BE2C (cell line): Measurements from ENCODE around the gene FGL2.

Experiments used
- DNase-seq: peaks from one replicate; pipeline ENCODE4 v3.0.0-alpha.2; 2020
- H3K27me3 ChIP-seq: fragments of 250-450 bp; sonication (Bioruptor Pico); 2 replicates; pipeline ENCODE4 v1.5.1; 2020; ENCODE audit warnings: mild to moderate bottlenecking
- H3K36me3 ChIP-seq: fragments of 250-450 bp; sonication (Bioruptor Pico); 2 replicates; pipeline ENCODE4 v1.5.1; 2020; ENCODE audit warnings: mild to moderate bottlenecking
- H3K4me1 ChIP-seq: fragments of 250-450 bp; sonication (Bioruptor Pico); 2 replicates; pipeline ENCODE4 v1.5.1; 2020
- H3K4me3 ChIP-seq: 2 replicates; pipeline ENCODE4 v1.5.1; 2011; ENCODE audit warnings: low read depth, low read length
- H3K9me3 ChIP-seq: fragments of 250-450 bp; sonication (Bioruptor Pico); 2 replicates; pipeline ENCODE4 v1.5.1; 2020
- TF ChIP-seq, protein P1 (sequence below): IDR thresholded peaks from 2 replicates; pipeline ENCODE4 v1.5.1; 2012; ENCODE audit warnings: mild to moderate bottlenecking, low read depth, low read length

Gene FGL2

DNA sequence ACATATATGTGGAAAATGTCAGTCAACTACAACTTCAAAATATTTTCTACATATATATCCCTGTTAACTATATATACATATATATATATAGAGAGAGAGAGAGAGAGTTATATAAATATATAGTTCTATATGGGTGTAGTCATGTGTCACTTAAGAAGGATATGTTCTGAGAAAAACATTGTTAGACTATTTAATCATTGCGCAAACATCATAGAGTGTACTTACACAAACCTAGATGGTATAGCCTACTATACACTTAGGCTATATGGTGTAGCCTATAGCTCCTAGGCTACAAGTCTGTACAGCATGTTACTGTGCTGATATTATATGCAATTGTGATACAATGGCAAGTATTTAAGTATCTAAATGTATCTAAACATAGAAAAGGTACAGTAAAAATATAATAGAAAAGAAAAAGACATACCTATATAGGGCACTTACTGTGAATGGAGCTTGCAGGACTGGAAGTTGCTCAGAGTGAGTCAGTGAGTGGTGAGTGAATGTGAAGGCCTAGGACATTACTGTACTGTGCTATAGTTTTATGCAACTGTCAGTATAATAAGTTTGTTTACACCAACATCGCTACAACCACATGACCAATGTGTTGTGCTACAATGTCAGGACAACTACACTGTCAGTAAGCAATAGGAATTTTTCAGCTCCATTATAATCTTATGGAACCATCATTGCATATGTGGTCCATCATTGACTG lies 18.0 kb upstream of the FGL2 start:
- DNase-seq = no peak
- TF ChIP-seq, protein P1, sequence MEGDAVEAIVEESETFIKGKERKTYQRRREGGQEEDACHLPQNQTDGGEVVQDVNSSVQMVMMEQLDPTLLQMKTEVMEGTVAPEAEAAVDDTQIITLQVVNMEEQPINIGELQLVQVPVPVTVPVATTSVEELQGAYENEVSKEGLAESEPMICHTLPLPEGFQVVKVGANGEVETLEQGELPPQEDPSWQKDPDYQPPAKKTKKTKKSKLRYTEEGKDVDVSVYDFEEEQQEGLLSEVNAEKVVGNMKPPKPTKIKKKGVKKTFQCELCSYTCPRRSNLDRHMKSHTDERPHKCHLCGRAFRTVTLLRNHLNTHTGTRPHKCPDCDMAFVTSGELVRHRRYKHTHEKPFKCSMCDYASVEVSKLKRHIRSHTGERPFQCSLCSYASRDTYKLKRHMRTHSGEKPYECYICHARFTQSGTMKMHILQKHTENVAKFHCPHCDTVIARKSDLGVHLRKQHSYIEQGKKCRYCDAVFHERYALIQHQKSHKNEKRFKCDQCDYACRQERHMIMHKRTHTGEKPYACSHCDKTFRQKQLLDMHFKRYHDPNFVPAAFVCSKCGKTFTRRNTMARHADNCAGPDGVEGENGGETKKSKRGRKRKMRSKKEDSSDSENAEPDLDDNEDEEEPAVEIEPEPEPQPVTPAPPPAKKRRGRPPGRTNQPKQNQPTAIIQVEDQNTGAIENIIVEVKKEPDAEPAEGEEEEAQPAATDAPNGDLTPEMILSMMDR = no peak
- no peaks in the 10 kb centered on the region for H3K36me3 ChIP-seq
- no peak overlapping the region for H3K4me3 ChIP-seq
- H3K9me3 ChIP-seq = no peaks in the 10 kb centered on the region; the same call in 1 of the 2 replicates
- H3K27me3 ChIP-seq = no peaks in the 10 kb centered on the region
- no peaks in the 10 kb centered on the region for H3K4me1 ChIP-seq

DNA sequence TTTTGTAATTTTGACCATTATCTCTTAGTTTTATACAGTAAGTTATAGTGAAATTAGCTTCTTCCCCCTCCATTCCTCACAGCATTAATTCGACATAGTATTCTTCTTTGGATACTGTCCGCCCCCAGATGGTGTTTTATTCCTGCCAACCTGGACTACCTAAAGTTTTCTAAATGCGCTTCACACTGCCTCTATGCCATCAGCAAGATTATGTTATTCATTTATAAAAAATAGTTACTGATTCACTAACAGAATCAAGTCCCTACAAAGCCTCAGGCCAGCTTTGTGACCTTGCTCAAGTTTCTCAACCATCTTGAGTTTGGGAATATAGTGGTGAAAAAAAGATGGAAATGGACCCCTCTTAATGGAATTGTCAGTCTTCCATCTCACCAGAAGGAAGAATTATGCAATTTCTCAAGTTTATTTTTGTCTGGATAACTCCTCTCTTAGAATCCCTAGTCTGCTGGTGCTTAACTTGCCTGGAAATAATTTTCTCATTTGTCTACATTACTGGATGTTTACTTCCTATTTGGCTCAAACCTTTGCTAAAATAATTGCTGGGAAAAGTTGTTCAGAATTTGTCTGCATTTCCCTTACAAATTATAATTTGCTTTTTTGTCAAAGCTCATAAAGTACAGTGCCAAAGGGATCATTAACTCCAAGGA lies 16.7 kb upstream of the FGL2 start:
- Histone ChIP-seq H3K4me3 (no peak overlapping the region), H3K36me3 (no peaks in the 10 kb centered on the region), H3K4me1 (no peaks in the 10 kb centered on the region), H3K27me3 (no peaks in the 10 kb centered on the region), H3K9me3 (no peaks in the 10 kb centered on the region; the same call in 1 of the 2 replicates)
- no peak for DNase-seq
- TF ChIP-seq, protein P1 = no peak

DNA sequence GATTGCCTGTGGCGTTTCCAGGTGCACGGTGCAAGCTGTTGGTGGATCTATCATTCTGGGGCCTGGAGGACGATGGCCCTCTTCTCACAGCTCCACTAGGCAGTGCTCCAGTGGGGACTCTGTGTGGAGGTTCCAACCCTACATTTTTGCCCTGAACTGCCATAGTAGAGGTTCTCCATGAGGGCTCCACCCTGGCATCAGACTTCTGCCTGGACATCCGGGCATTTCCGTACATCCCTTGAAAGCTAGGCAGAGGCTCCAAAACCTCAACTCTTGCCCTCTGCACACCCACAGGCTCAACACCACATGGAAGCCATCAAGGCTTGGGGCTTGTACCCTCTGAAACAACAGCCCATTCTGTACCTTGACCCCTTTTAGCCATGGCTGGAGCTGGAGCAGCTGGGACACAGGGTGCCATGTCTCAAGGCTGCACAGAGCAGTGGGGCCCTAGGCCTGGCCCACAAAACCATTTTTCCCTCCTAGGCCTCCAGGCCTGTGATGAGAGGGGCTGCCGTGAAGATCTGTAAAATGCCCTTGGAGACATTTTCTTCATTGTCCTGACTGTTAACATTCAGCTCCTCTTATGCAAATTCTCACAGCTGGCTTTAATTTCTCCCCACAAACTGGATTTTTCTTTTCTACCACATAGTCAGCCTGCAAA lies 10.0 kb upstream of the FGL2 start:
- H3K9me3 ChIP-seq = no peaks in the 10 kb centered on the region
- no peaks in the 10 kb centered on the region for H3K4me1 ChIP-seq
- no peaks in the 10 kb centered on the region for H3K27me3 ChIP-seq
- TF ChIP-seq, protein P1 = no peak
- DNase-seq = no peak
- no peaks in the 10 kb centered on the region for H3K36me3 ChIP-seq
- no peak overlapping the region for H3K4me3 ChIP-seq

DNA sequence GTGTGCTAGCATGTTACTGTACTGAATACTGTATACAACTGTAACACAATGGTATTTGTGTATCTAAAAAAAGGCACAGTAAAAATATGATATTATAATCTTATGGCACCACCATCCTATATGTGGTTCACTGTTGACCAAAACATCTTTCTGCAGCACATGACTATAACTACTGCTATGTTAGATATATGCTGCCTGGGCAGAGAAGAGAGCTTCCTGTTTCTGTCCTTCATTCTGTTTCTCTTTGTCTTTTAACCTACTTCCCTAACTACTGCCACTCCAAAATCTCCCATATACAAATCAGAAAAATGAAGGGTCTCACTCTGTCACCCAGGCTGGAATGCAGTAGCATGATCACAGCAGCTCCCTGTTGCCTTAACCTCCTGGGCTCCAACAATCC lies 8.8 kb upstream of the FGL2 start:
- TF ChIP-seq, protein P1 = no peak
- H3K9me3 ChIP-seq = no peaks in the 10 kb centered on the region
- H3K27me3 ChIP-seq = no peaks in the 10 kb centered on the region
- H3K4me1 ChIP-seq = no peaks in the 10 kb centered on the region
- no peak for DNase-seq
- H3K36me3 ChIP-seq = no peaks in the 10 kb centered on the region
- H3K4me3 ChIP-seq = no peak overlapping the region

DNA sequence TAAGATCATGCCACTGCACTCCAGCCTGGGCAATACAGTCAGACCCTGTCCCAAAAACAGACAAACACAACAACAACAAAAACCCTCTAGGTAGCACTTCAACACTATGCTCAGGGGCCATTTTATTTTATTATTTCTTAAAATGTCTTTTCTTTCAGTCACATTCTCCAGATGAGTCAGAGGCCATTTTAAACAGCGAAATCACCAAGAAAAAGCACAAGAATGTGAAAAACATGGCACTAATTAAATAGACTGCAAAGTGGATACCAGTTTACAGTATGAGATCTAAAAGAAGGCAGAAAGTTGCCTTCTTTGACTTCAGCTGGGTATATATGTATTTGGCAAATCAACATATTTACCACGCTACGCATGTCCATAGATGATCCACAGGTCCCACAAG lies 6.1 kb upstream of the FGL2 start:
- Histone ChIP-seq H3K27me3 (no peaks in the 10 kb centered on the region; the same call in 1 of the 2 replicates), H3K36me3 (no peaks in the 10 kb centered on the region), H3K4me1 (no peaks in the 10 kb centered on the region), H3K9me3 (no peaks in the 10 kb centered on the region), H3K4me3 (no peak overlapping the region)
- TF ChIP-seq, protein P1 = no peak
- DNase-seq = no peak
